DMS153 (cell line): ENCODE measurements around the gene GALNT17.

Experiments
- DNase-seq: peaks from one replicate; lab custom pipeline; 2025; lab: John Stamatoyannopoulos, UW

Gene GALNT17

DNA sequence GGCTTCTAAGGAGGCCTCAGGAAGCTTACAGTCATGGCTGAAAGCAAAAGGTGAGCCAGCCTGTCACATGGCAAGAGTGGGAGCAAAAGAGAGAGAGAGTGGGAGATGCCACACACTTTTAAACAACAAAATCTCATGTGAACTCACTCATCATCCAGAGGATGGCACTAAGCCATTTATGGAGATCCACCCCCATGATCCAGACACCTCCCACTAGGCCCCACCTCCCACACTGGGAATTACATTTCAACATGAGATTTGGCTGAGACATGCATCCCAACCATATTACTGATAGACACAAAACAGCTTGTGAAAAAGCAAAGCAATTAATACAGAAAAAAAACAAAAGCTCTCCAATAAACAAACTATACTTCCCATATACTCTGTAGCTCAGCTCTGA lies 210.3 kb downstream of the GALNT17 start:
- DNase-seq: no peak

DNA sequence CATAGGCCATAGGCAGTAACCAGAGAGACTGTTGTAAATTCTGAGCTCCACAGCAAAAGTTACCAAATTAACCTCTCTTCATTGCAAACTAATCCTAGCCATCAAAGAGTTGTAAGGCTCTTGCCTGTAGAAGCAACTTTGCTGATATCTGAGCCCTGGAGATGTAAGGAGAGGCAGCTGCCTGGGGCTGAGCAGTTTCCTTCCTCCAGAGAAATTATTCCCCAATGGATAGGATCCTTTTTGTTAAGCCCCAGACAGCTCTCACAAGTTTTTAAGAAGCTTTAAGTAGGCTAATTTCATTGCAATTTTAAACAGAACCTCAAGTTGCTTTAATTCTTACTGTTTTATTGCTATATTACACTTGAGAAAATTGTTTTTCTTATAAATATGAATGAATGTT lies 211.1 kb downstream of the GALNT17 start:
- DNase-seq: no peak

DNA sequence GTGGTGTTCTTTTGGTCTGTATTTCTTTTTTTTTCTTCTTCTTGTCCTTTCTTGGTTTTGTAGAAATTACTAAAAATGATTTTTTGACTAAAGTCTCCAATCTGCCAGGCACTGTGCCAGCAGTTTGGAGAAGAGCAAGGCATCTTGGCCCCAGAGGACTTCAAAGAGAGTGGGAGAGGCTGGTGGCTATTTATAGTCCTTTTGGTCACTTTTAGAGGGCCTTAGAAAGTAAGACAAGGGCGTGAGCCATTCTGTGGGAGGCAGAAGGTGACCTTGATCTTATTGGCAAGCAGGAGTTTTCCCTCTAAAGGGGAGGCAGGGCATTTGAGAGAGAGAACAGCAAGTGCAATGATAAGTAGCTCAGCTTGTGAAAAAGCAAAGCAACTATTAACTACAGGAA lies 211.9 kb downstream of the GALNT17 start:
- DNase-seq: no peak

DNA sequence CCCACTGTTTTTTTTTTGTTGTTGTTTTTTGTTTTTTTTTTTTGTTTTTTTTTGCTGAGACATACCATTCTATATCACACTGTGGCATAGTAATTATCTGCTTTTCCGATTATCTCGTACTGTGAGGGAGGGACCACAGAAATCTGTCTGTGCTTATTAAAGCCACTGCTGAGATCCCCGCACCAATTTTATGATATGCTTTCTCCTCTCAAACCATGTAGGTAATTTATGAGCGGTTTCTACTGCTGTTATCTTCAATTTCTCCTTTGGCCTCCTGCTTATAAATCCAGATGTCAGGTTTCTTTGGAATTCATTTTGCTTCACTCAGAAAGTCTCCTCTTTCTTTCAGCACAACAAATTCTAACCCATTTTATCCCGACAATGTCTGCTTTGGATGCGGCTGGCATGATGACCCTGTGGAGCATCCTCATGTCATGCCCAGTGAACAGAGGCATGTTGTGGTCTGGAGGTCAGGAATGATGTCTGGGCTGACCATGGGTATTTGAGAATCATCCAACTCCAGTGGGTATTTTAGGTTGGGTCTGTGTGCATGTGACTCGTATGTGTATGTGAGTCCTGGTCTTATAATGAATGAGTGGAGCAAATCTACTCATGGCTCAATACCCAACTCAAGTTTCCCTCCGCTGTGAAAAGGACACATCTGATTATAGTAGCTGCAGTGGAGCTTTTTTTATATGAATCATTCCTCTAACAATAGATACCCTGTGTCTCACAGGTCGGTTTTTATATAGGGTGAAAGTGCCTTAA lies 213.4 kb downstream of the GALNT17 start:
- DNase-seq: no peak

DNA sequence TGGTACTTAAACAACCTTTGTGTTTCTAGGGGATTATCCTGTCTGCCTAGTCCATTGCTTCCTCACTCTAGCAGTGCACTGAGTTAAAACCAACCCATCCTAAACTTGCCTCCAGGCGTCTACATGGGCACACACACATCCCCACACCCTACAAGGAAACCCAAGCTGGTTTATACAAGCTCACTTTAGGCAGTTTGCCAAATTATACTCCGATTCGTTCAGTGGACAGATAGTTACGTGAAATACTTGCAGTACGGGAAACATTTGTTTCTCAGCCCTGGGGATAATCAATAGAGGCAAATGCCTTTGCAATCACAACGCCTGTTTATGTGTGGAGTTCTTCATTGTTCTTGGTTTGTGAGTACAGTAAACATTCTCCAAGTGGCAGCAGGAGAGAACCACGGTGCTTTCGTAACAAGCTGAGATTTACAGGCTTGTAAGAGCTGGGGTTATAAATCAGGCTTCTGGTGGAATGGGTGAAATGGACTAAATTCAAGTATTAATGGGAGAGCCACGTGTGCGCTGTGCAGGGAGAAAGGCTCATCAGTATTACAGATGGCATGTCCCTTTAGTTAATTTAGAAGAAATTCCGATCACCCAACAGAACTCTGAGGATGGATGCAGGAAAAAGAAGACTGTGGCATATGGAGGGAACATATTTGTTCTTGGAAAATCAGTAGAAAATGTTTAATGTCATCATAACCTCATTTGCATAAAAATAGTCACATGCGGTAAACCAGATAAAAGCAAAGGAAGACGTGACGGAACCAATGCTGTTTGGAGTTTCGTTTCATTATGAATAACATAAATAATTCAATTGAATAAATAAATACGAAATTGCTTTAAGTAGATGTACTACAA lies 217.1 kb downstream of the GALNT17 start:
- peak; percentile 5 for DNase-seq

DNA sequence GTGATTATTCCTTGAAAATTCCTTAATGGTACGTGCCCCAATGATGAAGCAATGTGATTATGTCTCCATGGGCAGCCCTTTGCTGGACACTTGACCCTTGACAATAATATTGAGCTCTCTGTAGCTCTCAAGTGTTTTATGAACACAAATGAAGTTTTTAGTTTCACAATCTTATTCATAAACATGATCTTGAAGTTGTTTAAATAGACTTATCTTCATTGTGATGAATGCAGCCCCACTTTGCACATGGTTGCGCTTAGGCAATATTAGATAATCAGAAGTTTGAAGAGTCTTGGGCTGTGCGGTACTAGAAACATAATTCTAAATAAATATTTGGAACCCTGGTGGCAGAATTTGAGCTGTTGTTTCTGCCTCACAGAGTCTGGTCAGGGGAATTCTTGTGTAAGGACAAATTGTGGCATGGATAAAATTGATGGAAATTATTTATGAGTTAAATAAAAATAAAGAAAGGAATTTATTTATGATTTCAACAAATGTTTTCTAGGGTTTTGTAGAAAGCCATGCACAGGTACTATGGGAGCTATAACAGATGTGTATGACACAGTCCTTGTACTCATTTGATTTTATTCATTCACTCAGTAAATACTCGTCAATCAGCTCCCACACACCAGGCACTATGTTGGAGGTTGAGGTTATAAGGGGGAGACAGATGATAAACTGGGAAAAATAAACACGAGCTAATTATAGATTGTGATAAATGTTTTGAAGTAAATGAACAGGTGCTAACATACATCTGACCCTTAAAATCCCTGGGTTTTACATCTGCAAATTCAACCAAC lies 217.9 kb downstream of the GALNT17 start:
- no peak for DNase-seq

DNA sequence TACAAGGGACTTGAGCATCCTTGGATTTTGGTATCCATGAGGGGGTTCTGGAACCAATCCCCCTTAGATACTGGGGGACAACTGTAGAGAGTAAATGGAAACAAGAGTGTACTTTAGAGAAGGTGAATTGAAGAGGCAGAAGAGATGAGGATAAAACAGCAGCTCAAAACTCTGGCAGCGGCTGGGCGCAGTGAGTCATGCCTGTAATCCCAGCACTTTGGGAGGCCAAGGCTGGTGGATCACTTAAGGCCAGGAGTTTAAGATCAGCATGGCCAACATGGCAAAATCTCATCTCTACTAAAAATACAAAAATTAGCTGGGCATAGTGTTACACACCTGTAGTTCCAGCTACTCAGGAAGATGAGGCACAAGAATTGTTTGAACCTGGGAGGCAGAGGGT lies 218.7 kb downstream of the GALNT17 start:
- no peak for DNase-seq

DNA sequence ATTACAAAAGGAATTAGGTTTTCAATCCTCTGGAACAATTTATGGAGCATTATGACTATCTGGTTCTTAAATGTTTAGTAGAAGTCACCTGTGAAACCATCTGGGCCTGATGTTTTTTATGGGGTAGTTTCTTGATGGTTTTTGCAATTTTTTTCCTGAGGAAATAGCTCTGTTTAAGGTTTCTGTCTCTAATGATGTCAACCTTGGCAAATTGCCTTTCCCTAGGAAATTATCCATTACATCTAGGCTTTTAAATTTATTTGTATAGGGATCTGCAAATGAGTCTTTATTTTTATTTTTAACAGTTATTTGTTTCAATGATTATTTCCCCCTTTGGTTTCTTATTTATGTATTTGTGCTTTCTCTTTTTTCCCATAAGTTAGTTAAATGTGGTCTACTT lies 222.8 kb downstream of the GALNT17 start:
- DNase-seq: no peak

DNA sequence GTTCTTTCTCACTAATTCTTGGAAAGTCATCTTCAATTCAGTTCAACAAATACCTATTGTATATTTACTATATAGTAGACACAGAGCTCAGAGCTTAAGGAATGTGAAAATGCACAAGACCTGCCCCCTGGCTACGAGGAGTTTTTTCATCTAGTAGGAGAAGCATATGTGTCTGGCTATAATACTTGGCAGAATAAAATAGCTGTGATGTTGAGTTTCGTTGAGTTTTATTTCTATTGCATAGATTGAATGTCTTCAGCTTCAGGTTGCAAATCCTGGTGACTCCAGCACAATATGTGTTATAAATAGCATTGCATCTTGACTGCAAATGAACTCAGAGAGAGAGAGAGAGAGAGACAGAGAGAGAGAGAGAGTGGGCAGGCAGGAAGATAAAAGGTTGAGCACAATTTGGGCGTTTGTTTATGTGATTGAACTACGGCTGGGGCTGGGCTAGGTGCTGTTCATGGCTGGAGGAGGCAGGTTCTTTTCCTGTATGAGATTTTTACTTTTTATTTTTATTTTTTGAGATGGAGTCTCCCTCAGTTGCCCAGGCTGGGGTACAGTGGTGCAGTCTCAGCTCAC lies 229.6 kb downstream of the GALNT17 start:
- DNase-seq: no peak

DNA sequence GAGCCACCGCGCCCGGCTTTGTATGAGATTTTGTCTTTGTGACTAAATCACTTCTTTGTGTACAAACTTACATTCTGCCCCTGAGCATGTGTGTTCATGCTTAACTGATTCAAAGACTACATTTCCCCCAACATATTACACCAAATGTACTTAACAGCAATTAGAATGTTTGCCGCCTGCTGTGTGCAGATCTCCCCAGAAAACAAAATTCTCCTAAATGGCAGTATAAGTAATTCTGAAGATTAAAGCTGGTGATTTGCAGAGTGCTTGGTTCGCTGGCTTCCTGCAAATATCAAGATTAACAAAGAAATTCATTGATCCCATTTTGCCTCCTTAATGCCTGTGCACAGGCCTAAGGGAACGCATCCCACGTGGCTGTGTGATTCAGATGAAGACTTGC lies 230.3 kb downstream of the GALNT17 start:
- no peak for DNase-seq

DNA sequence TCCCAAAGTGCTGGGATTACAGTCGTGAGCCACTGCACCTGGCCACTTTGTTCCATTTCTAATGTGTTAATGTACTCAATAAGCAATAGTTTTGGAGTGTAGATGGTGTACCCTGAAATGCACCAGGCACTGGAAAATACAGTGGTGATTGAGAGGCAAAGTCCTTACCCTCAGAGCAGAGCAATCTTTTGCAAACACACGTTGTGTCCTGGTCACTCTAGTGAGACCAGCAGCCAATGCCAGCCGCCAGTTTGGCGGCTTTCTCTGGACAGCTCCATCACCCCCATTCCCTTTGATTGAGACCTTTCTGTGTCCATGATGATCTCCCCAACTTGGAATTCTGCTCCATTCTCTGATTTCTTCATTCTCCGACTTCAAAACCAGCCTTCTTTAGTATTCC lies 231.3 kb downstream of the GALNT17 start:
- DNase-seq: no peak

DNA sequence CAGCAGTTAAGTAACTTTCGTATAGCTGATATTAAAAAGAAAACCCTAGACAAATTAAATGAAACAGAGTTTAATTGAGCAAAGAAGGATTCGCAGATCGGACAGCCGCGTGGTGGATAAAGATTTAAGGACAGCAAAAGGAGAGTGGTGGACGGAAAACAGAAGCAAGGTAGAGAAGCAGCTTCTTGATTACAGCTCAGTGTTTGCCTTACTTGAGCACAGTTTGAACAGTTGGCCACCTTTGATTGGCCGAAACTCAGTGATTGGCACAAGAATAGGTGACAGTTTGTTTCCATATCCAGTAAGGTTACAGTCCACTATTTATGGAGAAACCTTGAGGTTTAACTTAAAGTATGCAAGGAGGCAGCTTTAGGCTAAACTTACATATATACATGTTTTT lies 231.7 kb downstream of the GALNT17 start:
- no peak for DNase-seq

DNA sequence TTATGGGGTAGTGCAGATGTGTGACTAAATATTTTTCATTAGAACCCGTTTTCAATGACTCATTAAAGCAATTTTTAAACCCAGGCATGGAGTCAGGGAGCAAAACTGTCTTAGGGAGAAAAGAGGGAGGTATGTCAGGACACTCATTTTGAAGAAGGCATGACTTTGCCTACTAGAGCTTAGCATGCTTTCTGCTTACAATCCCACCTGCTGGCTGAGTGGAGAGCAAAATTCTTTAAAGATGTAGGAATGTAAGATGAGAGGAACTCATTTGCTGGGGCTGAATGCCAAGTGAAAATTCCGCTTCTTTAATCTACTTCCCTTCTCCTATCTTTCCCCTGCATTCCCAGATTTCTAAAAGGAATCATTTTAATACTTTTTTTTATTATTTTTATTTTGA lies 232.6 kb downstream of the GALNT17 start:
- no peak for DNase-seq

DNA sequence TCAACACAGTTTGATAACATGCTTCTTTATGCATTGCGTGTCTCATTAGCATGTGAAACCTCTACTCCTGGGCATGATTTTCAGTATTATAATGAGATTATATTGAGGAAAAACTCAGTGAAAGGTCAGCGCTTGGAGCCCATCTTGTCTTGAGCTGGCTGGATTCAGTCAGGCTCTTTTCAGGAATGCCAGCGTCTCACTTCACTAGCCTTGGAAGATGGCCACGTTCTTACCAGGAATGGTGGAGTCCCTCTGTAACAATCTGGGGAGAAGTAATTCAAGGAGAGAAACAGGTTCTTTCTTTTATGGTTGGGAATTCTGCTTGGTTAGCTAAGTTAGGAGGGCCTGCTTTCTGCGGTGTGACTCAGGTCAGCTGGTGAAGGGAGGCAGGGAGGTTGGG lies 241.0 kb downstream of the GALNT17 start:
- DNase-seq: no peak

DNA sequence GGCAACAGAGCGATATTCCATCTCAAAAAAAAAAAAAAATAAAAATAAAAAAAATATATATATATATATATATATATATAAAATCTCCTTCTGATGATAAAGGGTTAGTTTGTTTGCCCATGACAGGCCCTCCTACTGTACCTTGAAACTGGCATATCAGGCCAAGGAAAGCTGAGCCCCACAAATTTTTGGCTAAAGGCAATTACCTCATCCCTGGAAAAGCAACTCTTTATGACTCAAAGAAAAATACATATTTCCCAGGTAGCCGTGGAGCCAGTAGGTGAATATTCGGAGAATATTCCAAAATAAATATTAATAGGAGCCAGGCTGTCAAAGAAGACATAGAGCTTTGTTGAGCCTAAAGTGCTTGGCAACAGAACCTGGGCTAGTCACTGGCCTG lies 245.1 kb downstream of the GALNT17 start:
- no peak for DNase-seq

DNA sequence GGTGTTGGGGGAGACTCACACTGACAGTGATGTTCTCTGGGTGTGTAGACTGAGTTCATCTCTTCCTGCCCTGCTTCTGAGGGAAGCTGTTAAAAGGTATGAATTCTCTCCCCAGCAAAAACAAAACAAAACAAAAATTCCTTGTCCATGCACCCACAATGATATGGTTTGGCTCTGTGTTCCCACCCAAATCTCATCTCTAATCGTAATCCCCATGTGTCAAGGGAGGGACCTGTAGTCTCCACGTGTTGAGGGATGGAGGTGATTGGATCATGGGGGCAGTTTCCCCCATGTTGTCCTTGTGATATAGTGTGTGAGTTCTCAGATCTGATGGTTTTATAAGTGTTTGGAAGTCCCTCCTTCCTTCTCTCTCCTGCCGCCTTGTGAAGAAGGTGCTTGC lies 245.5 kb downstream of the GALNT17 start:
- DNase-seq: no peak

DNA sequence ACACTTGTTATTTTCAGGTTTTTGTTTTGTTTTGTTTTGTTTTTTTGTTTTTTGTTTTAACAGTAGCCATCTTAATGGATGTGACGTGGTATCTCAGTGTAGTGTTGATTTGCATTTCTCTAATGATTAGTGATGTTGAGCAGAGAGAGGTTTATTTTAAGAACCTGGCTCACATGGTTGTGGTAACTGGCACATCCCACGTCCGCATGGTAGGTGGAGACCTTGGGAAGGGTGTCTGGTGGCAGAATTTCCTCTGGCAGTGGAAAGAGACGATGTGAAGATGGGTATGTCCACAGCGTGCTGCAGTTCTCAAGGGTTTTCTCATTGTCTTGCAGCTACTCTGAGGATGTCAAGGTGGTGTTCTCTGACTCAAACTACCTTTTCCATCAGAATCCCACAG lies 252.2 kb downstream of the GALNT17 start:
- no peak for DNase-seq

DNA sequence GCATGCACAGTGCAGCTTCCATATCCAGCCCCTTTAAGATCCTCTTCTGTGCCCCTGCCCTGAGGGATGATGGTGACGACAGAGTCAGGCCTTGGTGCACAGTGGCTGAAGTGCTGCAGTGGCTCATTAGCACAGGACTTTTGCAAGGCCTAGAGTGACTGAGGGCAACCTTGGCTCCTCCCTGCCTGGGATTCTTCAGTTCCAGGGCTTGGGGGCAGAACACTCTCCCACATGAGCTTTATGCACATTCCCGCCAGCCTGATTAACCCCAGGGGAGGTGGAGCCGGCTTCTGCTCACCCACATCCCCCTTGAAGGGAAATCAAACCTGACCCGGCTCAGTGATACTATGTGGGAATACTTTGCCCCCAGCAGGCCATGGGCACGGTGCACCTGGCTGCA lies 253.4 kb downstream of the GALNT17 start:
- DNase-seq: no peak

DNA sequence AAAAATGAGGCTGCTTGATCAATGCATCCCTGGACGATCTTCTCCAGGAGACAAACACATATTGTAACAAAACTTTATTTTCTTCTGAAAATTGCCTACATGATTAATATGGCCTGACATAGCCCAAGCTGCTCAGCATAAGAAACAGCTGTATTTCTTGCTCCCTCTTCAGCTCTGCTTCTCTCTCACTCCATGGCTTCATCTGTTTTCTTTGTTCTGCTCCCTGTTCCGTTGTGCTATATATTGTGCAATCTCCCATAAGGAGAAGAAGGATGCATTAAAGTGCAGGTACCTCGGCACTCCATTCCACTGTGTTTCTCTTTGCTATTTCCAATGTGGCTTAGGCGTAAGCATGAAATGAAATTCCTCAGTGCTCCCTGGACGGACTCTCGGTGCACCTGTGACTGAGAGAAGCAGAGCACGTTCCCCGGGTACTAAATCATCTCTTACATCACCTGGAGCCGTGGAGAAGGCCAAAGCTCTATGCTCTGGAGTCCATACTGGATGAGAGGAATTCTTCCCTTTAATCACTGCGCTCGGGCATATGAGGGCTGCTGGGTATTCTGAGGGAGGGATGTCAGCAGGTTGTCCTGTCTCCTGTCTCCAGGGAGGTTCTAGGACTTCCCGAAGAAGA lies 254.3 kb downstream of the GALNT17 start:
- DNase-seq: no peak

DNA sequence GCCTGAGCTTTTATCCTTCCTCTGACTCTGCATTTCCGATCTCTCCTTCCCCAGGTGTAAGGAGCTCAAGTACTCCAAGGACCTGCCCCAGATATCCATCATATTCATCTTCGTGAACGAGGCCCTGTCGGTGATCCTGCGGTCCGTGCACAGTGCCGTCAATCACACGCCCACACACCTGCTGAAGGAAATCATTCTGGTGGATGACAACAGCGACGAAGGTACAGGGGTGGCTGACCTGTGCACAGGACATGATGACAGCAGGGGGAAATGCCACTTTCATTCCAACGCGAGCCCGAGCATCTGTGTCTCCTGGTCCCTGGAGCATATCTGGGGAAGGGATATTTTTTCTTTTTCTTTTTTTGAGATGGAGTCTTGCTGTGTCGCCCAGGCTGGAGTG lies 256.2 kb downstream of the GALNT17 start:
- no peak for DNase-seq

DNA sequence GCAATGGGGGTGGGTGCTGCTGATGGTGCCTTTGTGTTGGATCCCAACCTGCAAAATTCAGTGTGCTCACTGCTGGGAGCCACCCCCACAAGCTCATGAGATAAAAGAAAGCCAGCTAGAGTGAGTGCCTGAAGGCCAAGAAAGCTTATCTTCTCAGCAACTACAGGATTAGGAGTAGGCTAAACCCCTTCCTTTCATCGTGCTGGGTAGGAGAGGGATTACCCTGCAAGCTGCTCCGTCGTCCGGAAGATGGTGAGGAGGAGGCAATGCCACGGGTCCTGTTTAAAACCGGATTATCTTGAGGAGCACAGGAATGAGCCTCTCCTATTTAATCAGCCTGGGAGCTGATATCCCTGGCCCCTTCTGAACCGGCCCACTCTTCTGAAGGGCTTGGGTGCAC lies 258.0 kb downstream of the GALNT17 start:
- no peak for DNase-seq

DNA sequence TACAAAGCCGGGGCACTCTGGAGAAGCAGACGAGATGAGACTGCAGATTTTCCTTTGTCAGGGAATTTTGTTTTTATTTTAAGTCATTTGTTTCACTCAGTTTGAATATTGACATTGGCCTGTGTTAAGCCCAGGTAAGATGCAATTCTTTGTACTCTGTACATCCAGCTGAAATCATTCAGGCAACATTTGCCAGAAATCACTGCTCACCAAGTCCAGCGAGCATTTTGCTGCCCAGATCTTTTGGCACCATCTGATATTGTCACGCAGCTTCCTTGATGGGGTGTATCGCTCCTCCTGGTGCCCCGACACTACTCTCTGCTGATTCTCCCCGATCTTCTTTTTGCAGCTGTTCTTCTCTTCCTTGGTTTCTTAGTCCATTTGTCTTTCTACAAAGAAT lies 261.7 kb downstream of the GALNT17 start:
- DNase-seq: no peak
